GM23338 (cell line): ENCODE data around the gene EREG. TPM values are rescaled to one million over a fixed set of nuclear protein-coding genes. Genes with fewer than 3 reads are reported as not detected.

Source experiments
- polyA plus RNA-seq: library from polyadenylated mRNA; unstranded; fragments of >200 nt; fragmentation: Nextera tagmentation; extraction: Ambion mirVana; gene quantifications from 2 replicates; pipeline ENCODE4 v1.2.1, GENCODE V29; 2016
- total RNA-seq: library from RNA; depleted of rRNA; stranded (reverse); fragments of >200 nt; shearing (Covaris generic); gene quantifications from 2 replicates; pipeline ENCODE4 v1.2.3, GENCODE V29; 2014; rRNA removed

Gene EREG
- total and polyA plus RNA-seq, 2 experiments from 2014 or later = not detected

Other genes starting within 250 kb of the EREG start
- 24.4 and 29.2 TPM in 2 replicates for gene MTHFD2L, start 207.0 kb upstream of the EREG start, total RNA-seq
- gene MTHFD2L, start 207.0 kb upstream of the EREG start, polyA plus RNA-seq = 35.2 and 35.7 TPM in 2 replicates
- gene EPGN, start 56.7 kb upstream of the EREG start, total RNA-seq = not detected in 2 replicates
- not detected in 2 replicates for gene EPGN, start 56.7 kb upstream of the EREG start, polyA plus RNA-seq
- gene AREG, start 80.0 kb downstream of the EREG start, total RNA-seq = not detected in 2 replicates
- gene AREG, start 80.0 kb downstream of the EREG start, polyA plus RNA-seq = 0.45 TPM in 1 of 2 replicates, not detected in the other